GM12873 (cell line): Measurements from ENCODE around the gene ETV3L.

Experiments
- TF ChIP-seq, protein P1 (sequence below): IDR thresholded peaks from 2 replicates; pipeline ENCODE4 v1.5.1; 2012; ENCODE audit warnings: low read depth, mild to moderate bottlenecking, moderate library complexity, low read length, control low read depth; ENCODE audit not compliant: insufficient read depth; ENCODE audit errors: missing control alignments

ETV3L gene

DNA sequence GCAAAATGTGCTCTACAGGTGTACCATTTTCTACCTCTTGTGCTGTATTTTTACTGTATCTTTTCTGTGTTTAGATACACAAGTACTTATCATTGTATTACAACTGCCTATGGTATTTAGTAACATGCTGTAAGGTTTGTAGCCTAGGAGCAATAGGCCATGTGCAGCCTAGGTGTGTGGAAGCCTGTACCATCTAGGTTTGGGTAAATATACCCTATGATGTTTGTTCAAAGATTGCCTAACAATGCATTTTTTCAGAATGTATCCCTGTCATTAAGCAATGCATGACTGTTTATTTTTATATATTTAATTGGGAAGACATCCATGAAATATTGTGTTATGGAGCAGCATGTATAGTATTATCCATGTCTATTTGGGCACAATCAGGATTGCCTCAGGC, 11.0 kb downstream of the ETV3L start:
- TF ChIP-seq, protein P1, sequence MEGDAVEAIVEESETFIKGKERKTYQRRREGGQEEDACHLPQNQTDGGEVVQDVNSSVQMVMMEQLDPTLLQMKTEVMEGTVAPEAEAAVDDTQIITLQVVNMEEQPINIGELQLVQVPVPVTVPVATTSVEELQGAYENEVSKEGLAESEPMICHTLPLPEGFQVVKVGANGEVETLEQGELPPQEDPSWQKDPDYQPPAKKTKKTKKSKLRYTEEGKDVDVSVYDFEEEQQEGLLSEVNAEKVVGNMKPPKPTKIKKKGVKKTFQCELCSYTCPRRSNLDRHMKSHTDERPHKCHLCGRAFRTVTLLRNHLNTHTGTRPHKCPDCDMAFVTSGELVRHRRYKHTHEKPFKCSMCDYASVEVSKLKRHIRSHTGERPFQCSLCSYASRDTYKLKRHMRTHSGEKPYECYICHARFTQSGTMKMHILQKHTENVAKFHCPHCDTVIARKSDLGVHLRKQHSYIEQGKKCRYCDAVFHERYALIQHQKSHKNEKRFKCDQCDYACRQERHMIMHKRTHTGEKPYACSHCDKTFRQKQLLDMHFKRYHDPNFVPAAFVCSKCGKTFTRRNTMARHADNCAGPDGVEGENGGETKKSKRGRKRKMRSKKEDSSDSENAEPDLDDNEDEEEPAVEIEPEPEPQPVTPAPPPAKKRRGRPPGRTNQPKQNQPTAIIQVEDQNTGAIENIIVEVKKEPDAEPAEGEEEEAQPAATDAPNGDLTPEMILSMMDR = no peak

DNA sequence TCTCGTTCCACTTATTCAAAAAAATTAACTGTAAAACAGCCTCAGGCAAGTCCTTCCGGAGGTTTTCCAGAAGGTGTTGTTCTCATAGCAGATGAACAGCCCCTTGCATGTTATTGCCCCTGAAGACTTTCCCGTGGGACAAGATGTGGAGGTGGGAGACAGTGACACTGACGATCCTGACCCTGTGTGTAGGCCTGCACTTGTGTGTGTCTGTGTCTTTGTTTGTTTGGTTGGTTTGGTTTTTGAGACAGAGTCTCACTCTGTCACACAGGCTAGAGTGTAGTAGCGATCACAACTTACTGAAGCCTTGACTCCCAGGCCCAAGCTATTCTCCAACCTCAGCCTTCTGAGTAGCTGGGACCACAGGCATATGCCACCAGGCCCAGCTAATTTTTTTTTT, 12.6 kb downstream of the ETV3L start:
- TF ChIP-seq, protein P1 = no peak

DNA sequence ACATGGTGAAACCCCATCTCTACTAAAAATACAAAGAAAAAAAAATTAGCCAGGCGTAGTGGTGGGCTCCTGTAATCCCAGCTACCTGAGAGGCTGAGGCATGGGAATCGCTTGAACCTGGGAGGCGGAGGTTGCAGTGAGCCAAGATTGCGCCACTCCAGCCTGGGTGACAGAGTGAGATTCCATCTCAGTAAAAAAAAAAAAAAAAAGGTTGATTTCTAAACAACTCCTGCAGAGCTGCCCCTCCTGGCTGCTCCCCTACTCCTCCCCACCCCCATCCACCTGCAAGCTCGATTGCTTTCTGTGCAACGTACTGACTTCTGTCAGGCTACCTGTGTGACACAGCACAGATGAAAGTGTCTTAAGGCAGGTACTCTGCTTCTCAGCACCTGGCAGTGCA, 13.3 kb downstream of the ETV3L start:
- TF ChIP-seq, protein P1 = no peak

DNA sequence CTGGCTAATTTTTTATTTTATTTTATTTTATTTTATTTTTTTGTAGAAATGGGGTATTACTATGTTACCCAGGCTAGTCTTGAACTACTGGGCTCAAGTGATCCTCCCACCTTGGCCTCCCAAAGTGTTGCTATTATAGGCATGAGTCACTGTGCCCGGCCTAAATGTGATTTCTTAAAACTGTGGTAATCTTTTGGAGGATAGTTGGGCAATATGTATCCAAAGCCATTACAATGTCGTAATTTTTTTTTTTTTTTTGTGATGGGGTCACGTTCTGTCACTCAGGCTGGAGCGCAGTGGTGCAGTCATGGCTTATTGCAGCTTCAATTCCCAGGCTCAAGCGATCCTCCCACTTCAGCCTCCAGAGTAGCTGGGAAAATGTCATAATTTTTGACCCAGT, 14.2 kb downstream of the ETV3L start:
- TF ChIP-seq, protein P1 = no peak

DNA sequence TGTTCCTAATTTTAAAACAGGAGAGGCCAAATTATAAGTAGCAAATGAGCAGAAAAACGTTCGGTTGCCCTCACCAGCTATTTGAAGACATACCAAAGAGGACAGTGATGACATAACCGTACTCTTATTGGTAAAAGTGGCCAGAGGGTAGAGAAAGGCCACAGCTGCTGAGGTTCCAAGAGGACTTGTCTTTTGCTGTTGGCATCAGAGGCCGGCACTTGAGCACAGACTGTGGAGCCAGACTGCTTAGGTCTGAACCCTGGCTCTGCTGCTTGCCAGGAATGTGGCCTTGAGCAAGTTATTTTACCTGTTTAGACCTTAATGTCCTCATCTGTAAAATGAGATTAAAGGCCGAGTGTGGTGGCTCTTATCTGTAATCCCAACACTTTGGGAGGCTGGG, 14.9 kb downstream of the ETV3L start:
- TF ChIP-seq, protein P1 = no peak

DNA sequence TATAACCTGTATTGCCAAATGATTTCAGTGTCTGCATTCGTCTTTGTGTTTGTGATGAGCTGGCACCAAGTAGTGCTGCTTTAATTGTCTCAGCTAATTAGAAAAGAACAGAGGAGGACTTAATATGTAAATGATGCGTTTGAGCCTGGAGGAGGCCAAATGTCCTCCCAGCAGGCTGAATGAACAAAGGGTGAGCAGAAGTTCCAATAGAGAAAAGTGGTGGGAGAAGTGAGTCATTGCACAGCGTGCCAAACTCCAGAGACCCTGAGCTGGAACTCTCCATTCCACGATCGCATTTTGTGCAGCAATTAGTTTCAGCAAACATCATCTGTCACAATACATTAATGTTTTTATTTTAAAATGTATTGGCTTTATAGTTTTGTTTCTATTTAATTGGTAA, 17.9 kb downstream of the ETV3L start:
- TF ChIP-seq, protein P1 = no peak

DNA sequence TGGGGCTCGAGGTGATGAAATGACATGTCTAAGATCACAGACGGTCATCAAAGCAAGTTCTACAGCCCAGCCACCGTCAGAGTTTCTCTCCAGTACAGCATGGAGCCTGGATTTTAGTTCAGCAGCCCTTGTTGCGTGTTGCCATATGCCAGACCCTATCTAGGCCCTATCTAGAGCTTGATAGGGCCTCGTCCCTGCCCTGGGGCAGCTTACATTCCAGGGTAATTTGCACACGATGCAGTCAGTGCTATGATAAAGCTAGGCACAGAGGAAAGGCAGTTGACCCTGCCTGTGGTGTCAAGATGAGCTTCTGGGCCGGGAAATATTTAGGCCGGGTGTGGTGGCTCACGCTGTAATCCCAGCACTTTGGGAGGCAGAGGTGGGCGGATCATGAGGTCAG, 18.9 kb downstream of the ETV3L start:
- TF ChIP-seq, protein P1 = no peak

DNA sequence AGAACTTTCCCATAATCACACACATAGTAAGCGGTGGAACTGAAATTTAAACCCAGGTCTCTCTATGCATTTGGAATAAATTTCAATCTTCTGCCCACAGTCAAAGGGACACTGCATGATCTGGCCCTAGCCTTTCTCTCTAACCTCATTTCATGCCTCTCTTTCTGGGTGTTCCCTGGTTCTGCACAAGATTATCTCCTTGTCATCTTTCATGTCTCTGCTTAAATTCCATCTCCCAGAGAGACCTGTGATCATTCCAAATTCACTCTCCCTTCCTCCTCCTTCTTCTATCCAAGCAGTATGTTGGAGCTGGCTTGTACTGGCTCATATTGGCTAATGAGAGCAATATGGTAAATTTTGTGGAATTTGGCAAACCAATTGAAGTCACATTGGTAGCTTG, 22.2 kb downstream of the ETV3L start:
- TF ChIP-seq, protein P1 = no peak
